Loucy (cell line): ENCODE results near the gene LSM14B.

ENCODE experiments used
- CTCF ChIP-seq: fragments of 200-600 bp; sonication (generic); conservative IDR thresholded peaks from 2 replicates; pipeline ENCODE4 v1.5.1; 2014; ENCODE audit warnings: mild to moderate bottlenecking, antibody characterized with exemption, low read length
- EZH2phosphoT487 ChIP-seq: fragments of 200-600 bp; IDR thresholded peaks from 2 replicates; pipeline ENCODE4 v1.6.1; 2018; ENCODE audit warnings: antibody characterized with exemption, mild to moderate bottlenecking, moderate library complexity, borderline replicate concordance

- TF ChIP-seq CTCF: peak; percentile 59
- TF ChIP-seq EZH2phosphoT487: no peak
These were observed 19.3 kb downstream of the LSM14B start for GRCh38 chr20:62141397-62142251.
